ENCODE data around the gene SHB. TPM values are rescaled to one million over a fixed set of nuclear protein-coding genes. Genes with fewer than 3 reads are reported as not detected.

Gene SHB
- total RNA-seq, 4 donors from 2014 or later: 27.6 to 42.6 (median 34.5) TPM

DNA sequence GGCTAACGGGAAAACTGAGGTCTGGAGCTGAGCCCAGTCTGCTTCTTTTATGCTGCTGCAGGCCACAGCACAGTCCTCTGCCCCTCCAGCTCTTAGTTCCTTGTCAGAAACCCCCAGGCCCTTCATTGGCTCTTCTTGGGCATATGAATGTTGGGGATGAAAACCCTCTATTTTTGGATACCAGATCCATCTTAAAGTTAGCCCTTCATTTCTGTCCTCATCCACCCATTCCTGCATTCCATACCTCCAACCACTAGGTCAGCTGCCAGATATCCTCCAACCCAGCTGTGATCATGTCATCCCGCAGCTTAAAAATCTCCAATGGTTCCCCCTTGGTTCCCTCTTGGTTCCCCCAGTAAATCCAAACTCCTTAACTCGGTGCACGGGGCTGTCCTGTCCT is 163.3 kb downstream of the SHB start:
- TF ChIP-seq CTCF (IDR thresholded peaks at IDR 0.05) (no peak), POLR2A (IDR thresholded peaks at IDR 0.05) (no peak)
- intact Hi-C loops (cut with DNase I; ENCODE audit: low total_unique reads): no loop called here
- WGBS, 2 donors: 93% methylated on average over 4 of the region's 4 CpGs
- no peak overlapping the region for H3K4me3 ChIP-seq (ENCODE audit: low read depth, poor library complexity, severe bottlenecking)
- DNase-seq (ENCODE audit: low spot score in 2 of 2): peak in 1 of 2 donors; percentile 58

DNA sequence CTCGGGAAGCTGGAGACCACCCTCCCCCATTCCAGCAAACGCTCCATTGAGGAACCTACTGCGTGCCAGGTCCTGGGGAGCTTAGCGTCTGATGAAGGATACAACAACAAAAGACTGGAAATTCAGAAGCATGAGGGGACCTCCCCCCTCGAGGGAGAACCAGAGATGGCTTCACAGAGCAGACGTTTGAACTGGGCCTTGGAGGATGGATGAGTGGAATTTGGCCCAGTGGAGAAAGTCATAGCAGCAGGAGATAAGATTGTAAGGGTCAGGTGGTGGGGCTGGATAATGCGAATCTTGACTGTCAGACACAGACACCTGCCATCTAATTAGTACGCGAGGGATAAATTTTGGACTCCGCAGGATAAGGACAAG is 163.9 kb downstream of the SHB start:
- intact Hi-C loops (cut with DNase I; ENCODE audit: low total_unique reads): no loop called here
- 69 to 74% methylated on average over 10 of the region's 10 CpGs for WGBS, 2 donors
- no peak for DNase-seq (ENCODE audit: low spot score in 2 of 2)
- TF ChIP-seq POLR2A (IDR thresholded peaks at IDR 0.05): no peak
- TF ChIP-seq CTCF (IDR thresholded peaks at IDR 0.05): no peak
- no peak overlapping the region for H3K4me3 ChIP-seq (ENCODE audit: low read depth, poor library complexity, severe bottlenecking)

- intact Hi-C loops (cut with DNase I; ENCODE audit: low total_unique reads): no loop called here
- TF ChIP-seq POLR2A (IDR thresholded peaks at IDR 0.05) (no peak), CTCF (IDR thresholded peaks at IDR 0.05) (no peak)
- 14 to 15% methylated on average over 36 of the region's 36 CpGs for WGBS, 2 donors
- H3K4me3 ChIP-seq (ENCODE audit: low read depth, poor library complexity, severe bottlenecking): peak overlapping the region; percentile 66
- DNase-seq (ENCODE audit: low spot score in 2 of 2): peak in 1 of 2 donors; percentile 87
Measured at GRCh38 chr9:37904445-37905130, 164.4 kb downstream of the SHB start.

GRCh38 chr9:37903647-37904444 is 165.2 kb downstream of the SHB start, which contains the start of gene SLC25A51:
Gene SLC25A51, minus strand, starts transcription at chr9:37904127. Its CDS starts 15,577 bp downstream, at chr9:37888550.
- TF ChIP-seq POLR2A (IDR thresholded peaks at IDR 0.05) (no peak), CTCF (IDR thresholded peaks at IDR 0.05) (peak in 1 of 3 donors; percentile 94)
- peak; percentile 91 to 99 for DNase-seq (ENCODE audit: low spot score in 2 of 2)
- peak within 1 kb of the TSS; percentile 66 for H3K4me3 ChIP-seq (ENCODE audit: low read depth, poor library complexity, severe bottlenecking)
- WGBS, 2 donors: 0 to 1% methylated on average over 23 to 35 of the region's 84 CpGs
- intact Hi-C loops (cut with DNase I; ENCODE audit: low total_unique reads): no loop called here

DNA sequence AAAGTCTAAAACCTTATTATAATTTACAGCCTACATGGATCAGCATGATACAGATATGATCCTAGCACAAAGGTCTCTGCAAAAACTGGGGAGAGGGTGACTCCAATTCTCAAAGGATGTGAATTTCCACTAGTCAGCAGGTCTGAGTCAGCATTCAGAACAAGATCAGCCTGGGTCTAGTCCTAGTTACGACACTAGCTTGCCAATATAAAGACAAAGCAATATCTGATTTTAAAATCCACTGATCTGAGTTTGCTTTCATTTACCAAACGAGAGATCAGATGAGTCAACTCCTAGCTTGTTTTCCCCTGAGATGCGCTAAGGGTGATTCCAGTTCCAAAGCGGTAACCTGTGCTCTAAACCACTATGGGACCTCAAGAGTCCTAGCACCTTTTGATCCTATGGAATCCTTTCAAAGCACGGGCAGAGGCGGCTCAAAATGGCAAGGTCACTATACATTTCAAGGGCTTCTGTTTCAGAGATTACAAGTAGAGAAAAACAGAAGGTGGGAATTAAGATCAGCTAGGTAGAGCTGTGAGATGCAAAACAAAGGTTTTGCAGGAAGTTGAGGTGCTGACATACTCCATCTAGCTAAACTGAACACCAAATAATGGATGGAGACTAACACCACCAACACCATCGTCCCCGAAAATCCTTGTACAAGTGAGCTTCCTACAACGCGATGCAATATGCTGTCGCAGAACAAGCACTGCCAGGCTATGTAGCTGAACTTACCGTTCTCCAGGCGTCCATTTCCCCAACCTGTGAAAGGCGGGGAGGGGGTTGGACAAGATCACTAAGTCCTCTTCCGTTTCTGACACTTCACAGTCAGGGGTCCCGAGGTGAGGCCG is 166.0 kb downstream of the SHB start:
- intact Hi-C loops (cut with DNase I; ENCODE audit: low total_unique reads): no loop called here

More for the DNA sequence above, 166.0 kb downstream of the SHB start:
- peak in 1 of 2 donors; percentile 43 for DNase-seq (ENCODE audit: low spot score in 2 of 2)
- TF ChIP-seq POLR2A (IDR thresholded peaks at IDR 0.05): no peak
- no peak for TF ChIP-seq CTCF (IDR thresholded peaks at IDR 0.05)
- 4 to 6% methylated on average over 16 to 17 of the region's 17 CpGs for WGBS, 2 donors
- H3K4me3 ChIP-seq (ENCODE audit: low read depth, poor library complexity, severe bottlenecking): peak overlapping the region; percentile 66

Measured in lower leg skin (tissue), 4 donors.